ENCODE results near the gene TFCP2. TPM values are rescaled to one million over a fixed set of nuclear protein-coding genes. Genes with fewer than 3 reads are reported as not detected.

Gene TFCP2
- total RNA-seq, 1 donor from 2014 or later = 30.2 TPM

- Histone ChIP-seq H3K4me1 (no peaks in the 10 kb centered on the region), H3K36me3 (no peaks in the 10 kb centered on the region), H3K9me3 (no peaks in the 10 kb centered on the region), H3K27me3 (ENCODE audit: low read depth) (no peaks in the 10 kb centered on the region), H3K27ac (no peak overlapping the region), H3K4me3 (no peak overlapping the region)
- intact Hi-C loops (cut with DNase I) = no loop called here
- DNase-seq = no peak
- TF ChIP-seq CTCF (IDR thresholded peaks at IDR 0.05) = no peak
- no peak for ATAC-seq
Measured at GRCh38 chr12:51183349-51183748, 10.4 kb upstream of the TFCP2 start.

- no peak overlapping the region for H3K27ac ChIP-seq
- H3K27me3 ChIP-seq (ENCODE audit: low read depth) = no peaks in the 10 kb centered on the region
- intact Hi-C loops (cut with DNase I) = no loop called here
- ATAC-seq (no peak), DNase-seq (no peak)
- no peak overlapping the region for H3K4me3 ChIP-seq
- H3K4me1 ChIP-seq = no peaks in the 10 kb centered on the region
- TF ChIP-seq CTCF (IDR thresholded peaks at IDR 0.05) = no peak
- no peaks in the 10 kb centered on the region for H3K36me3 ChIP-seq
- no peaks in the 10 kb centered on the region for H3K9me3 ChIP-seq
Measured at GRCh38 chr12:51181558-51181957, 8.6 kb upstream of the TFCP2 start.

GRCh38 chr12:51177897-51178296, 5.0 kb upstream of the TFCP2 start:
- Histone ChIP-seq H3K27me3 (ENCODE audit: low read depth) (no peaks in the 10 kb centered on the region), H3K9me3 (no peaks in the 10 kb centered on the region), H3K27ac (no peak overlapping the region), H3K36me3 (no peaks in the 10 kb centered on the region), H3K4me3 (no peak overlapping the region), H3K4me1 (no peaks in the 10 kb centered on the region)
- DNase-seq (no peak), ATAC-seq (no peak)
- intact Hi-C loops (cut with DNase I) = no loop called here
- TF ChIP-seq CTCF (IDR thresholded peaks at IDR 0.05) = no peak

- DNase-seq (no peak), ATAC-seq (no peak)
- H3K36me3 ChIP-seq = no peaks in the 10 kb centered on the region
- no peak for TF ChIP-seq CTCF (IDR thresholded peaks at IDR 0.05)
- peaks cover 26% of the 10 kb centered on the region for H3K4me1 ChIP-seq
- no peaks in the 10 kb centered on the region for H3K9me3 ChIP-seq
- intact Hi-C loops (cut with DNase I) = no loop called here
- H3K27me3 ChIP-seq (ENCODE audit: low read depth) = no peaks in the 10 kb centered on the region
- no peak overlapping the region for H3K4me3 ChIP-seq
- no peak overlapping the region for H3K27ac ChIP-seq
Measured at GRCh38 chr12:51174501-51174900, 1.6 kb upstream of the TFCP2 start.

GRCh38 chr12:51171884-51172514, 936 bp downstream of the TFCP2 start:
- Histone ChIP-seq H3K27me3 (ENCODE audit: low read depth) (no peaks in the 10 kb centered on the region), H3K27ac (peak overlapping the region; percentile 99), H3K36me3 (no peaks in the 10 kb centered on the region), H3K4me1 (peaks cover 30% of the 10 kb centered on the region), H3K4me3 (peak overlapping the region; percentile 91), H3K9me3 (no peaks in the 10 kb centered on the region)
- intact Hi-C loops (cut with DNase I) = no loop called here
- DNase-seq = no peak
- no peak for TF ChIP-seq CTCF (IDR thresholded peaks at IDR 0.05)
- peak; percentile 1 to 7 for ATAC-seq

All from lower lobe of right lung (tissue), 2 donors.